CD14-positive monocyte (primary cell): Measurements from ENCODE around the gene PDE12. TPM values are rescaled to one million over a fixed set of nuclear protein-coding genes. Genes with fewer than 3 reads are reported as not detected.
A peak's percentile ranks its signal among the peaks of the same experiment; 100 is the strongest.

Experiments used
- DNase-seq, 3 donors: peaks; one replicate each; pipeline ENCODE4 v3.0.0-alpha.2; 2011 to 2022
- H2AFZ ChIP-seq: 2 replicates; pipeline ENCODE4 v1.6.0; 2012; ENCODE audit warnings: mild to moderate bottlenecking, low read depth, low read length, inconsistent platforms; ENCODE audit not compliant: insufficient read depth, poor library complexity, severe bottlenecking
- H3K27ac ChIP-seq, 2 donors: 1 replicate in 1 of 2; 2 replicates in 1 of 2; pipeline ENCODE4 v1.5.1; 2012 to 2013; ENCODE audit warnings: low read length in 2 of 2, control low read depth in 1 of 2, inconsistent platforms in 1 of 2, low read depth in 1 of 2, mild to moderate bottlenecking in 1 of 2
- H3K27me3 ChIP-seq, 2 donors: one replicate each; pipeline versions ENCODE4 v1.6.0 to v1.6.1; 2011 to 2013; ENCODE audit warnings: low read length in 2 of 2; ENCODE audit not compliant: control insufficient read depth in 2 of 2, insufficient read depth in 2 of 2
- H3K36me3 ChIP-seq, 2 donors: replicated peaks in 1 of 2; 1 replicate in 1 of 2; 2 replicates in 1 of 2; pipeline versions ENCODE4 v1.5.1 to v1.6.1; 2012 to 2013; ENCODE audit warnings: low read length in 2 of 2, control low read depth in 1 of 2, inconsistent platforms in 1 of 2, mild to moderate bottlenecking in 1 of 2; ENCODE audit not compliant: insufficient read depth in 2 of 2, control insufficient read depth in 1 of 2
- H3K4me1 ChIP-seq, 2 donors: 1 replicate in 1 of 2; 2 replicates in 1 of 2; pipeline versions ENCODE4 v1.5.1 to v1.6.1; 2012 to 2013; ENCODE audit warnings: low read length in 2 of 2, control low read depth in 1 of 2, inconsistent platforms in 1 of 2, mild to moderate bottlenecking in 1 of 2, moderate library complexity in 1 of 2; ENCODE audit not compliant: insufficient read depth in 2 of 2, control insufficient read depth in 1 of 2
- H3K4me2 ChIP-seq: replicated peaks from 2 replicates; pipeline ENCODE3; 2012; ENCODE audit warnings: low read length, moderate library complexity, mild to moderate bottlenecking; ENCODE audit not compliant: poor library complexity, severe bottlenecking; ENCODE audit errors: extremely low read depth
- H3K4me3 ChIP-seq, 3 experiments: fragments of 200-600 bp in 1 of 3; sonication (generic) in 1 of 3; replicated peaks in 1 of 3; 1 replicate in 2 of 3; 2 replicates in 1 of 3; pipeline ENCODE4 v1.5.1; 2011 to 2013; ENCODE audit warnings: low read length in 3 of 3, mild to moderate bottlenecking in 3 of 3, control low read depth in 2 of 3, low read depth in 2 of 3, inconsistent platforms in 1 of 3, moderate library complexity in 1 of 3
- H3K79me2 ChIP-seq: 2 replicates; pipeline ENCODE4 v1.6.0; 2012; ENCODE audit warnings: mild to moderate bottlenecking, control low read depth, inconsistent platforms, low read length, moderate library complexity; ENCODE audit not compliant: insufficient read depth
- H3K9ac ChIP-seq: 2 replicates; pipeline ENCODE4 v1.6.0; 2017; ENCODE audit warnings: low read length, mild to moderate bottlenecking; ENCODE audit not compliant: insufficient read depth, poor library complexity, severe bottlenecking
- H3K9me3 ChIP-seq, 2 donors: replicated peaks in 1 of 2; 1 replicate in 1 of 2; 2 replicates in 1 of 2; pipeline versions ENCODE4 v1.5.1 to v1.6.1; 2012 to 2013; ENCODE audit warnings: low read length in 2 of 2, control low read depth in 1 of 2; ENCODE audit not compliant: control insufficient read depth in 1 of 2, insufficient read depth in 1 of 2
- H4K20me1 ChIP-seq: 2 replicates; pipeline ENCODE4 v1.6.0; 2012; ENCODE audit warnings: mild to moderate bottlenecking, low read length, control low read depth, moderate library complexity; ENCODE audit not compliant: insufficient read depth
- H3K27ac Mint-ChIP-seq, 7 donors: one replicate each; pipeline ENCODE4 v1.8.0; 2020; ENCODE audit warnings: mild to moderate bottlenecking in 7 of 7, mixed read lengths in 7 of 7, moderate library complexity in 6 of 7, inconsistent platforms in 2 of 7
- H3K27me3 Mint-ChIP-seq, 3 donors: one replicate each; pipeline ENCODE4 v1.8.0; 2021 to 2022; ENCODE audit warnings: low read depth in 3 of 3, mild to moderate bottlenecking in 3 of 3, mixed read lengths in 3 of 3, moderate library complexity in 3 of 3, inconsistent platforms in 1 of 3
- H3K36me3 Mint-ChIP-seq, 2 donors: one replicate each; pipeline ENCODE4 v1.8.0; 2020; ENCODE audit warnings: mixed read lengths in 2 of 2, inconsistent platforms in 1 of 2, mild to moderate bottlenecking in 1 of 2
- H3K4me1 Mint-ChIP-seq: one replicate; pipeline ENCODE4 v1.8.0; 2020; ENCODE audit warnings: mild to moderate bottlenecking, mixed read lengths
- H3K4me3 Mint-ChIP-seq, 2 donors: one replicate each; pipeline ENCODE4 v1.8.0; 2020; ENCODE audit warnings: mild to moderate bottlenecking in 2 of 2, mixed read lengths in 2 of 2, moderate library complexity in 1 of 2
- H3K9me3 Mint-ChIP-seq, 7 donors: one replicate each; pipeline ENCODE4 v1.8.0; 2020 to 2022; ENCODE audit warnings: mixed read lengths in 7 of 7, mild to moderate bottlenecking in 6 of 7, moderate library complexity in 6 of 7, inconsistent platforms in 2 of 7
- CTCF ChIP-seq: fragments of 200-600 bp; IDR thresholded peaks from one replicate; pipeline ENCODE4 v1.8.0; 2022; ENCODE audit warnings: antibody characterized with exemption, mild to moderate bottlenecking
- WGBS: methylation state at CpG from one replicate; pipeline ENCODE4 v1.1.5; 2013; ENCODE audit warnings: missing lambda C conversion rate; ENCODE audit not compliant: insufficient coverage; 5-methylcytosine and 5-hydroxymethylcytosine counted together
- intact Hi-C, 2 donors: fragments of 100-400 bp; cut with micrococcal nuclease; formaldehyde crosslinking; loops; one replicate each; pipeline versions ENCODE4 v1.15.0 to v1.15.1; 2023
- polyA plus RNA-seq, 3 donors: library from polyadenylated mRNA; depleted of rRNA in 1 of 3; unstranded in 2 of 3; stranded (reverse) in 1 of 3; fragments of 300-500 nt in 2 of 3; fragments of >200 nt in 1 of 3; fragmentation: Illumina TruSeq in 2 of 3; gene quantifications; 1 replicate in 2 of 3; 2 replicates in 1 of 3; pipeline ENCODE4 v1.2.3, GENCODE V29; 2012 to 2021

The PDE12 gene
- polyA plus RNA-seq, 3 donors: 5.1 to 11.3 (median 11.0) TPM

- 97% methylated on average over 5 of the region's 7 CpGs for WGBS
- Histone ChIP-seq H3K79me2 (no peaks in the 10 kb centered on the region), H4K20me1 (no peaks in the 10 kb centered on the region), H3K4me1 (peaks cover 4 to 9% of the 10 kb centered on the region in 2 donors), H3K4me2 (no peak overlapping the region), H3K27me3 (peaks cover 0 to 5% of the 10 kb centered on the region in 2 donors), H3K9me3 (no peaks in the 10 kb centered on the region), H3K9ac (no peak overlapping the region), H3K4me3 (no peak overlapping the region), H3K36me3 (no peaks in the 10 kb centered on the region), H3K27ac (no peak overlapping the region), H2AFZ (no peak overlapping the region)
- no peak for TF ChIP-seq CTCF
- peaks cover 9% of the 10 kb centered on the region for H3K4me1 Mint-ChIP-seq
- H3K27ac Mint-ChIP-seq: no peak overlapping the region
- no peaks in the 10 kb centered on the region for H3K36me3 Mint-ChIP-seq
- peaks cover 3 to 13% (median 5%) of the 10 kb centered on the region in 3 donors for H3K27me3 Mint-ChIP-seq
- DNase-seq: no peak
- H3K9me3 Mint-ChIP-seq: no peaks in the 10 kb centered on the region
- H3K4me3 Mint-ChIP-seq: peak overlapping the region in 1 of 2 donors; percentile 15
- intact Hi-C loops: no loop called here
These were observed 10.3 kb upstream of the PDE12 start for GRCh38 chr3:57545636-57546268.

- Histone ChIP-seq H4K20me1 (no peaks in the 10 kb centered on the region), H3K27me3 (peaks cover 0 to 5% of the 10 kb centered on the region in 2 donors), H3K79me2 (no peaks in the 10 kb centered on the region), H3K9me3 (no peaks in the 10 kb centered on the region), H3K9ac (no peak overlapping the region), H2AFZ (no peak overlapping the region), H3K36me3 (no peaks in the 10 kb centered on the region), H3K27ac (no peak overlapping the region), H3K4me3 (no peak overlapping the region), H3K4me2 (no peak overlapping the region), H3K4me1 (peaks cover 4 to 9% of the 10 kb centered on the region in 2 donors)
- peaks cover 4 to 11% (median 5%) of the 10 kb centered on the region in 3 donors for H3K27me3 Mint-ChIP-seq
- no peak for DNase-seq
- intact Hi-C loops: no loop called here
- H3K9me3 Mint-ChIP-seq: no peaks in the 10 kb centered on the region
- H3K4me1 Mint-ChIP-seq: peaks cover 9% of the 10 kb centered on the region
- no peaks in the 10 kb centered on the region for H3K36me3 Mint-ChIP-seq
- H3K4me3 Mint-ChIP-seq: no peak overlapping the region
- no CpG with 5 or more reads among the region's 1 CpG for WGBS
- H3K27ac Mint-ChIP-seq: no peak overlapping the region
- no peak for TF ChIP-seq CTCF
These were observed 9.5 kb upstream of the PDE12 start for GRCh38 chr3:57546616-57547015.
